ENCODE data around the gene SULT1A3.
"Not testable (repeated sequence)": the region's sequence is repeated elsewhere in the genome, so short reads cannot be mapped to it uniquely, and the experiment has no call there.

Gene SULT1A3

GRCh38 chr16:30186782-30187555 lies 12.1 kb upstream of the SULT1A3 start:
- DNase-seq (ENCODE audit: low read depth), result peak; percentile 82

- DNase-seq (ENCODE audit: low read depth), result no peak
These were observed 11.5 kb upstream of the SULT1A3 start for GRCh38 chr16:30187556-30187865.

GRCh38 chr16:30187971-30188561 lies 11.0 kb upstream of the SULT1A3 start:
- no peak for DNase-seq (ENCODE audit: low read depth)

GRCh38 chr16:30191158-30191557 lies 7.9 kb upstream of the SULT1A3 start:
- DNase-seq (ENCODE audit: low read depth), result not testable (repeated sequence)

GRCh38 chr16:30193098-30193497 lies 6.0 kb upstream of the SULT1A3 start:
- DNase-seq (ENCODE audit: low read depth), result not testable (repeated sequence)

GRCh38 chr16:30193615-30194014 lies 5.4 kb upstream of the SULT1A3 start, which contains the start of the genes BOLA2B and SLX1A:
Gene BOLA2B, minus strand, starts transcription at chr16:30193666. Its CDS starts 71 bp downstream, at chr16:30193595.
Gene SLX1A, plus strand, starts transcription at chr16:30193875. Its CDS starts 210 bp downstream, at chr16:30194085.
- not testable (repeated sequence) for DNase-seq (ENCODE audit: low read depth)

GRCh38 chr16:30194172-30194925 lies 4.7 kb upstream of the SULT1A3 start:
- DNase-seq (ENCODE audit: low read depth), result not testable (repeated sequence)

GRCh38 chr16:30197001-30197400 lies 2.1 kb upstream of the SULT1A3 start:
- DNase-seq (ENCODE audit: low read depth), result not testable (repeated sequence)

GRCh38 chr16:30199608-30200343 lies 721 bp downstream of the SULT1A3 start:
- DNase-seq (ENCODE audit: low read depth), result not testable (repeated sequence)

GRCh38 chr16:30205541-30206236 lies 6.6 kb downstream of the SULT1A3 start:
- DNase-seq (ENCODE audit: low read depth), result not testable (repeated sequence)

- not testable (repeated sequence) for DNase-seq (ENCODE audit: low read depth)
These were observed 7.2 kb downstream of the SULT1A3 start for GRCh38 chr16:30206252-30206651.

- not testable (repeated sequence) for DNase-seq (ENCODE audit: low read depth)
These were observed 8.1 kb downstream of the SULT1A3 start for GRCh38 chr16:30207063-30207704.

GRCh38 chr16:30209032-30209431 lies 10.0 kb downstream of the SULT1A3 start:
- not testable (repeated sequence) for DNase-seq (ENCODE audit: low read depth)

- DNase-seq (ENCODE audit: low read depth), result not testable (repeated sequence)
These were observed 12.4 kb downstream of the SULT1A3 start for GRCh38 chr16:30211414-30211813.

GRCh38 chr16:30217082-30217481 lies 18.0 kb downstream of the SULT1A3 start:
- DNase-seq (ENCODE audit: low read depth), result not testable (repeated sequence)

- not testable (repeated sequence) for DNase-seq (ENCODE audit: low read depth)
These were observed 49.3 kb downstream of the SULT1A3 start, which contains the start of gene NPIPB13 for GRCh38 chr16:30248379-30248778. Gene NPIPB13, minus strand, starts transcription at chr16:30248479. Its CDS starts 2,906 bp downstream, at chr16:30245573.

Measured in activated T-helper 9 cell treated with anti-CD3 and anti-CD28 coated beads, Interleukin-2, amount 50 U/mL, for 16 hours (primary cell).